OCI-LY7 (cell line): ENCODE data around the gene TMEM213.

ENCODE experiments used
- EZH2phosphoT487 ChIP-seq: fragments of 200-600 bp; sonication (generic); IDR thresholded peaks from 2 replicates; pipeline ENCODE4 v1.6.1; 2018; ENCODE audit warnings: low read depth, borderline replicate concordance, mild to moderate bottlenecking, mixed run types, antibody characterized with exemption, low read length, moderate library complexity, mixed read lengths
- TF ChIP-seq, protein P1 (sequence below): fragments of 200-600 bp; sonication (generic); conservative IDR thresholded peaks from 2 replicates; pipeline ENCODE4 v1.5.1; 2014; ENCODE audit warnings: mild to moderate bottlenecking, antibody characterized with exemption, low read length, moderate library complexity, mixed read lengths

DNA sequence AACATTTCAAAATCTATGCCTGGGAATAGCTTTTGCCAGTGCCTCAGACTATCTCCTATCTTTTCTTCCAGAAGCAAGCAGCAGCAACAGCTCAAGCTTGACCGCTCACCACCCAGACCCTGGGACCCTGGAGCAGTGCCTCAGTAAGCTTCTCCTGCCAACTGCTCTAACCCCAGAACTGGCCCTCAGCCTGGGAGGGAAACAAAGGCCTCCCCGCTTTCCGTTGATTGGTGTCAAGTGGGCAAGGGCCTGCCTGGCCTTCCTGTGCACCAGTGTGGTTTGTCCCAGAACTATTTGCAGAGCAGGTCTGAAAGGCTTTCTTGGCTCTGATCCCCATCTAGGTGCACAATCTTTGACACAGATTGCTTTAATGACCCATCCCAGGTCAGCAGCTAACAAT, 3.5 kb downstream of the TMEM213 start:
- TF ChIP-seq, protein P1, sequence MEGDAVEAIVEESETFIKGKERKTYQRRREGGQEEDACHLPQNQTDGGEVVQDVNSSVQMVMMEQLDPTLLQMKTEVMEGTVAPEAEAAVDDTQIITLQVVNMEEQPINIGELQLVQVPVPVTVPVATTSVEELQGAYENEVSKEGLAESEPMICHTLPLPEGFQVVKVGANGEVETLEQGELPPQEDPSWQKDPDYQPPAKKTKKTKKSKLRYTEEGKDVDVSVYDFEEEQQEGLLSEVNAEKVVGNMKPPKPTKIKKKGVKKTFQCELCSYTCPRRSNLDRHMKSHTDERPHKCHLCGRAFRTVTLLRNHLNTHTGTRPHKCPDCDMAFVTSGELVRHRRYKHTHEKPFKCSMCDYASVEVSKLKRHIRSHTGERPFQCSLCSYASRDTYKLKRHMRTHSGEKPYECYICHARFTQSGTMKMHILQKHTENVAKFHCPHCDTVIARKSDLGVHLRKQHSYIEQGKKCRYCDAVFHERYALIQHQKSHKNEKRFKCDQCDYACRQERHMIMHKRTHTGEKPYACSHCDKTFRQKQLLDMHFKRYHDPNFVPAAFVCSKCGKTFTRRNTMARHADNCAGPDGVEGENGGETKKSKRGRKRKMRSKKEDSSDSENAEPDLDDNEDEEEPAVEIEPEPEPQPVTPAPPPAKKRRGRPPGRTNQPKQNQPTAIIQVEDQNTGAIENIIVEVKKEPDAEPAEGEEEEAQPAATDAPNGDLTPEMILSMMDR = no peak
- no peak for TF ChIP-seq EZH2phosphoT487
